ENCODE results near the gene TMEM130. TPM values are rescaled to one million over a fixed set of nuclear protein-coding genes. Genes with fewer than 3 reads are reported as not detected.

Gene TMEM130
- total and polyA plus RNA-seq, 10 of the 15 experiments (the other 5 are each of a cell fraction or from before 2014, with no cell fraction given) = 0.04 to 0.15 (median 0.11) TPM; not detected in 7

GRCh38 chr7:98884416-98884815 lies 14.6 kb upstream of the TMEM130 start:
- Histone ChIP-seq H3K4me2 (ENCODE audit: control insufficient read depth, insufficient read depth) (no peak overlapping the region), H3K9ac (ENCODE audit: control insufficient read depth, insufficient read depth, low read length) (no peak overlapping the region), H3K36me3 (ENCODE audit: control insufficient read depth in 2 of 2, insufficient read depth in 2 of 2, low read length in 1 of 2) (peaks cover 2 to 26% of the 10 kb centered on the region in 2 experiments), H3K4me3 (no peak overlapping the region), H2AFZ (ENCODE audit: control insufficient read depth, low read depth, low read length) (no peak overlapping the region), H3K27ac (ENCODE audit: control insufficient read depth, insufficient read depth) (no peak overlapping the region), H4K20me1 (ENCODE audit: control insufficient read depth, insufficient read depth) (no peaks in the 10 kb centered on the region), H3K9me3 (replicated peaks; ENCODE audit: control insufficient read depth, insufficient read depth, low read length) (no peaks in the 10 kb centered on the region), H3K4me1 (ENCODE audit: control insufficient read depth, insufficient read depth, low read length) (0 out of 2 replicates have a peak, but pooled peaks cover 3% of the 10 kb centered on the region), H3K79me2 (ENCODE audit: control insufficient read depth, insufficient read depth, low read length) (peaks cover 24% of the 10 kb centered on the region), H3K27me3 (replicated peaks in 1 of 2; ENCODE audit: control insufficient read depth in 2 of 2, insufficient read depth in 2 of 2, low read length in 1 of 2) (no peaks in the 10 kb centered on the region)
- no peak for DNase-seq (ENCODE audit: low read depth, low spot score)
- TF ChIP-seq STAT3 (IDR thresholded peaks at IDR 0.05; ENCODE audit: low read depth, low read length) (no peak), PBX3 (IDR thresholded peaks at IDR 0.05; ENCODE audit: insufficient replicate concordance, low read depth, low read length) (no peak), EGR1 (IDR thresholded peaks at IDR 0.05; ENCODE audit: borderline replicate concordance in 1 of 2, low read depth in 2 of 2, low read length in 2 of 2) (no peak), IKZF2 (IDR thresholded peaks at IDR 0.05) (no peak), MLLT1 (IDR thresholded peaks at IDR 0.05) (no peak)
- no peak for ATAC-seq
- in situ Hi-C loops (cut with MboI) (no loop called here), intact Hi-C loops (cut with micrococcal nuclease; ENCODE audit: unreplicated experiment) (no loop called here)
- WGBS (ENCODE audit: insufficient coverage, insufficient replicate concordance, low lambda C conversion rate, missing lambda C conversion rate) = 75% methylated on average over 4 of the region's 4 CpGs
- FAIRE-seq = no peak
- SMC1A ChIA-PET (ENCODE audit: uncharacterized antibody, unreplicated experiment) = no interaction called here
- RAD21 ChIA-PET (ENCODE audit: unreplicated experiment) = no interaction called here
- CTCF ChIA-PET = interaction anchor here (1.5 kb wide), 1 partner anchor 12 kb away, joined by 4 read pairs; no protein-coding TSS in a partner anchor
- no TSS peak for BruUV-seq (replicated peaks)
- POLR2A ChIA-PET = no interaction called here

Data from GM12878 (cell line).